HepG2 (cell line): Measurements from ENCODE around the gene LMAN2L. TPM values are rescaled to one million over a fixed set of nuclear protein-coding genes. Genes with fewer than 3 reads are reported as not detected.

Source experiments
- ATAC-seq: fragments of 200-7000 bp; cut with Tn5 transposase; 3 replicates; pipeline ENCODE4 v1.9.1; 2020; ENCODE audit warnings: mild to moderate bottlenecking, moderate library complexity
- BruUV-seq: library from RNA; stranded (reverse); fragments of 400-500 nt; replicated peaks from 2 replicates; lab custom pipeline; 2021; lab: Mats Ljungman, UMichigan
- CTCF ChIA-PET: fragments of 300-600 bp; formaldehyde crosslinking; extraction: SDS; loops from one replicate; lab custom pipeline; 2021; ENCODE audit warnings: low total read pairs, inconsistent platforms, low intra/inter-chr PET ratio; lab: Yijun Ruan, JAX
- POLR2A ChIA-PET: fragments of 350-600 bp; sonication (Branson Sonifier 250); formaldehyde crosslinking; loops from one replicate; lab custom pipeline; 2020; ENCODE audit warnings: antibody characterized with exemption, inconsistent platforms; lab: Yijun Ruan, JAX
- DNase-seq: peaks from one replicate; pipeline ENCODE4 v3.0.0-alpha.2; 2015; ENCODE audit warnings: low spot score
- FAIRE-seq: peaks from 3 replicates; lab custom pipeline; 2011; peaks lifted over from hg19 to GRCh38; lab: Jason Lieb, UNC
- H2AFZ ChIP-seq: one replicate; pipeline ENCODE4 v1.6.1; 2011; ENCODE audit warnings: low read length, inconsistent platforms
- H3K27ac ChIP-seq: fragments of 300-600 bp; 3 replicates; pipeline ENCODE4 v1.8.0; 2011; ENCODE audit warnings: mixed run types, mild to moderate bottlenecking, mixed read lengths, low read length, inconsistent platforms; ENCODE audit not compliant: insufficient read depth; ENCODE audit errors: extremely low read length
- H3K27me3 ChIP-seq, 2 experiments: fragments of 200-600 bp in 1 of 2; 2 replicates in 1 of 2; 3 replicates in 1 of 2; pipeline versions ENCODE4 v1.6.0 to v1.8.0; 2011; ENCODE audit warnings: low read length in 2 of 2, mild to moderate bottlenecking in 2 of 2, moderate library complexity in 2 of 2, inconsistent platforms in 1 of 2; ENCODE audit not compliant: insufficient read depth in 2 of 2, control insufficient read depth in 1 of 2
- H3K36me3 ChIP-seq, 2 experiments: fragments of 200-600 bp in 1 of 2; replicated peaks in 1 of 2; 2 replicates in 1 of 2; 3 replicates in 1 of 2; pipeline versions ENCODE4 v1.5.1 to v1.8.0; 2011; ENCODE audit warnings: low read length in 2 of 2, inconsistent platforms in 1 of 2; ENCODE audit not compliant: insufficient read depth in 2 of 2, control insufficient read depth in 1 of 2
- H3K4me1 ChIP-seq: 2 replicates; pipeline ENCODE4 v1.5.1; 2012; ENCODE audit warnings: low read length, inconsistent platforms; ENCODE audit not compliant: insufficient read depth
- H3K4me2 ChIP-seq: 2 replicates; pipeline ENCODE4 v1.6.0; 2011; ENCODE audit warnings: low read depth, low read length, inconsistent platforms
- H3K4me3 ChIP-seq, 3 experiments: fragments of 200-600 bp in 1 of 3; sonication (generic), shearing (Covaris generic) in 1 of 3; replicated peaks in 1 of 3; 2 replicates each; pipeline ENCODE4 v1.5.1; 2011 to 2016; ENCODE audit warnings: low read length in 3 of 3, inconsistent platforms in 2 of 3, low read depth in 2 of 3, mild to moderate bottlenecking in 2 of 3, control low read depth in 1 of 3, mixed read lengths in 1 of 3; ENCODE audit not compliant: insufficient read depth in 1 of 3
- H3K79me2 ChIP-seq: one replicate; pipeline ENCODE4 v1.6.1; 2011; ENCODE audit warnings: low read length, inconsistent platforms; ENCODE audit not compliant: insufficient read depth
- H3K9ac ChIP-seq: 2 replicates; pipeline ENCODE4 v1.6.0; 2011; ENCODE audit warnings: mild to moderate bottlenecking, low read depth, low read length, inconsistent platforms; ENCODE audit not compliant: insufficient read depth
- H3K9me3 ChIP-seq: 2 replicates; pipeline ENCODE4 v1.5.1; 2012; ENCODE audit warnings: mild to moderate bottlenecking, low read length
- H4K20me1 ChIP-seq: 2 replicates; pipeline ENCODE4 v1.6.0; 2011; ENCODE audit warnings: inconsistent platforms, mild to moderate bottlenecking, low read length, moderate library complexity; ENCODE audit not compliant: insufficient read depth
- FOXM1 ChIP-seq: sonication (generic); formaldehyde crosslinking; IDR thresholded peaks from 2 replicates; pipeline ENCODE4 v1.5.0; 2020; ENCODE audit warnings: missing genetic modification reagents
- ZNF10 ChIP-seq: sonication (generic); formaldehyde crosslinking; IDR thresholded peaks from 2 replicates; pipeline ENCODE4 v1.4.0; 2020; ENCODE audit warnings: mild to moderate bottlenecking, low read depth, missing genetic modification reagents, borderline replicate concordance
- ZNF160 ChIP-seq: sonication (generic); formaldehyde crosslinking; IDR thresholded peaks from 2 replicates; pipeline ENCODE4 v1.8.0; 2022; ENCODE audit warnings: mild to moderate bottlenecking, inconsistent platforms, missing genetic modification reagents
- ZNF335 ChIP-seq: sonication (generic); formaldehyde crosslinking; IDR thresholded peaks from 2 replicates; pipeline ENCODE4 v1.4.0; 2020; ENCODE audit warnings: missing genetic modification reagents
- WGBS: methylation state at CpG from one replicate; pipeline ENCODE4 v1.1.6; 2017; ENCODE audit warnings: low lambda C conversion rate; 5-methylcytosine and 5-hydroxymethylcytosine counted together
- in situ Hi-C: cut with HindIII; loops from 2 replicates; pipeline ENCODE4 v1.10.0; 2017; ENCODE audit warnings: low pct_unique_long_range_greater_than_20kb; ENCODE audit not compliant: extremely low pct_ligation_motif_present
- intact Hi-C: fragments of 100-400 bp; cut with micrococcal nuclease; formaldehyde crosslinking; loops from one replicate; pipeline ENCODE4 v1.10.0; 2022; ENCODE audit not compliant: unreplicated experiment
- polyA plus RNA-seq, 8 experiments: library from polyadenylated mRNA; depleted of rRNA in 3 of 8; stranded (reverse) in 7 of 8; unstranded in 1 of 8; fragments of >200 nt; fragmentation: Illumina TruSeq in 4 of 8; extraction: Trizol in 4 of 8; gene quantifications; 2 replicates each; pipeline versions ENCODE4 v1.2.1 to v1.2.3, GENCODE V29; 2011 to 2016; ENCODE audit warnings: low read depth in 4 of 8, missing spikeins in 1 of 8, mixed read lengths in 1 of 8; ENCODE audit not compliant: insufficient read depth in 1 of 8
- total RNA-seq, 5 experiments: library from RNA; depleted of rRNA; stranded (reverse); fragments of >200 nt; fragmentation: Illumina TruSeq; extraction: Trizol; gene quantifications; 2 replicates each; pipeline ENCODE4 v1.2.3, GENCODE V29; 2016; ENCODE audit warnings: low read depth in 1 of 5
- TF ChIP-seq, protein P1 (sequence below): sonication (generic); formaldehyde crosslinking; IDR thresholded peaks from one replicate; pipeline ENCODE4 v1.5.1; 2020; ENCODE audit warnings: mild to moderate bottlenecking, missing genetic modification reagents; ENCODE audit errors: not compliant biosample characterization

LMAN2L gene
- total and polyA plus RNA-seq, 2 of the 13 experiments (the other 11 are each of a cell fraction or from before 2014, with no cell fraction given), result 39.1 to 57.9 TPM

DNA sequence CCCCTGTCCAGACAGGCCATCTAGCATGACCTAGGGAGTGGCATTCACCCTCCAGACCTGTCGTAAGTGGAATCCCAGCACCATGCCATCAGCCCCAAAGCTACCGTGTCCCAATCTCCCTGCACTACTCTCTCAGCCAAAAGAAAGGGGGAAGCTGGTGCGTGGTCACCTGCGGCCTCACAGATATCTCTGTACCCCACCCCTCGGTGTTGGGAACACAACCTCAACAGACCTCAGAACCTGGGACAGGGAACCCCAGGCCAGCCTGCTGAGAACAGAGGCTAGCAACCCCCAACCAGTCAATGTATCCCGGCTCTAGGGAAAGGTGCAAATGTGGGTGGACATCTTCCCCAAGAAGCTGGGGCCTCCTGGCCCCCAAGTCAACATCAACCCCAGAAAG is 38.2 kb downstream of the LMAN2L start (continued):
- no peak for TF ChIP-seq ZNF160 (CRISPR knock-in tag)
- TF ChIP-seq, protein P1, sequence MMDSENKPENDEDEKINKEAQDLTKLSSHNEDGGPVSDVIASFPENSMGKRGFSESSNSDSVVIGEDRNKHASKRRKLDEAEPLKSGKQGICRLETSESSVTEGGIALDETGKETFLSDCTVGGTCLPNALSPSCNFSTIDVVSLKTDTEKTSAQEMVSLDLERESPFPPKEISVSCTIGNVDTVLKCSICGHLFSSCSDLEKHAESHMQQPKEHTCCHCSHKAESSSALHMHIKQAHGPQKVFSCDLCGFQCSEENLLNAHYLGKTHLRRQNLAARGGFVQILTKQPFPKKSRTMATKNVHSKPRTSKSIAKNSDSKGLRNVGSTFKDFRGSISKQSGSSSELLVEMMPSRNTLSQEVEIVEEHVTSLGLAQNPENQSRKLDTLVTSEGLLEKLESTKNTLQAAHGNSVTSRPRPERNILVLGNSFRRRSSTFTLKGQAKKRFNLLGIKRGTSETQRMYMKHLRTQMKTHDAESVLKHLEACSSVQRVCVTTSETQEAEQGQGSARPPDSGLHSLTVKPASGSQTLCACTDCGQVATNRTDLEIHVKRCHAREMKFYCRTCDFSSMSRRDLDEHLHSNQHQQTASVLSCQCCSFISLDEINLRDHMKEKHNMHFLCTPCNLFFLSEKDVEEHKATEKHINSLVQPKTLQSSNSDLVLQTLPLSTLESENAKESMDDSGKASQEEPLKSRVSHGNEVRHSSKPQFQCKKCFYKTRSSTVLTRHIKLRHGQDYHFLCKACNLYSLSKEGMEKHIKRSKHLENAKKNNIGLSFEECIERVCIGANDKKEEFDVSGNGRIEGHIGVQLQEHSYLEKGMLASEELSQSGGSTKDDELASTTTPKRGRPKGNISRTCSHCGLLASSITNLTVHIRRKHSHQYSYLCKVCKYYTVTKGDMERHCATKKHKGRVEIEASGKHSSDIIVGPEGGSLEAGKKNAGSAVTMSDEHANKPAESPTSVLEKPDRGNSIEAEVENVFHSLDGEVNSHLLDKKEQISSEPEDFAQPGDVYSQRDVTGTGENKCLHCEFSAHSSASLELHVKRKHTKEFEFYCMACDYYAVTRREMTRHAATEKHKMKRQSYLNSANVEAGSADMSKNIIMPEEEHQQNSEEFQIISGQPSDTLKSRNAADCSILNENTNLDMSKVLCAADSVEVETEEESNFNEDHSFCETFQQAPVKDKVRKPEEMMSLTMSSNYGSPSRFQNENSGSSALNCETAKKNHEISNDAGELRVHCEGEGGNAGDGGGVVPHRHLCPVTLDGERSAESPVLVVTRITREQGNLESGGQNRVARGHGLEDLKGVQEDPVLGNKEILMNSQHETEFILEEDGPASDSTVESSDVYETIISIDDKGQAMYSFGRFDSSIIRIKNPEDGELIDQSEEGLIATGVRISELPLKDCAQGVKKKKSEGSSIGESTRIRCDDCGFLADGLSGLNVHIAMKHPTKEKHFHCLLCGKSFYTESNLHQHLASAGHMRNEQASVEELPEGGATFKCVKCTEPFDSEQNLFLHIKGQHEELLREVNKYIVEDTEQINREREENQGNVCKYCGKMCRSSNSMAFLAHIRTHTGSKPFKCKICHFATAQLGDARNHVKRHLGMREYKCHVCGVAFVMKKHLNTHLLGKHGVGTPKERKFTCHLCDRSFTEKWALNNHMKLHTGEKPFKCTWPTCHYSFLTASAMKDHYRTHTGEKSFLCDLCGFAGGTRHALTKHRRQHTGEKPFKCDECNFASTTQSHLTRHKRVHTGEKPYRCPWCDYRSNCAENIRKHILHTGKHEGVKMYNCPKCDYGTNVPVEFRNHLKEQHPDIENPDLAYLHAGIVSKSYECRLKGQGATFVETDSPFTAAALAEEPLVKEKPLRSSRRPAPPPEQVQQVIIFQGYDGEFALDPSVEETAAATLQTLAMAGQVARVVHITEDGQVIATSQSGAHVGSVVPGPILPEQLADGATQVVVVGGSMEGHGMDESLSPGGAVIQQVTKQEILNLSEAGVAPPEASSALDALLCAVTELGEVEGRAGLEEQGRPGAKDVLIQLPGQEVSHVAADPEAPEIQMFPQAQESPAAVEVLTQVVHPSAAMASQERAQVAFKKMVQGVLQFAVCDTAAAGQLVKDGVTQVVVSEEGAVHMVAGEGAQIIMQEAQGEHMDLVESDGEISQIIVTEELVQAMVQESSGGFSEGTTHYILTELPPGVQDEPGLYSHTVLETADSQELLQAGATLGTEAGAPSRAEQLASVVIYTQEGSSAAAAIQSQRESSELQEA (CRISPR knock-in tag), result no peak
- TF ChIP-seq FOXM1 (CRISPR knock-in tag), result no peak

DNA sequence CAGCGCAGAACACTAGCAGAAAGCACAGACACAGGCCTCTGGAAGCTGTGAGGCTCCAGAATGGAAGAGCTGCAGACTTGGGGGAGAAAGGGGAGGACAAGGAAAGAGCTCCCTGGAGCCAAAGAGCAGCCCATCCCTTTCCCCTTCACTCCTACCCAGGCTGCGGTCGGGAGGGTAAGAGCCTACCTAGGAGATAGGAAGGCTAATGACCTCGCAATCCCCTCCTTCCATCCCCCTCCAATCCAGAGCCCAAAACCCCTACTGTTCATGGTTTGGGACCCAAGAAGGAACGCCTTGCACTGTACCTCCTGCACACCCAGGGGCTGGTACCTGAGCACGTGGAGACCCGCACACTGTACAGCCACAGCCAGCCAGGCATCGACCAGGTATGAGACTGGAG is 39.8 kb downstream of the LMAN2L start:
- no peaks in the 10 kb centered on the region for H3K9me3 ChIP-seq
- H4K20me1 ChIP-seq, result no peaks in the 10 kb centered on the region; the same call in 1 of the 2 replicates
- FAIRE-seq (no peak), ATAC-seq (no peak), DNase-seq (no peak)
- ChIA-PET POLR2A (interaction anchor here (0.9 kb wide), 1 partner anchor 16 kb away, joined by 4 read pairs; no protein-coding TSS in a partner anchor), CTCF (no interaction called here)
- H3K79me2 ChIP-seq, result no peaks in the 10 kb centered on the region
- H3K9ac ChIP-seq, result no peak overlapping the region
- no peak overlapping the region for H2AFZ ChIP-seq
- no TSS peak for BruUV-seq
- H3K27ac ChIP-seq, result no peak overlapping the region
- intact Hi-C loops (no loop called here), in situ Hi-C loops (no loop called here)
- peaks cover 0 to 10% of the 10 kb centered on the region in 2 experiments; a peak in 1 of 5 replicates for H3K36me3 ChIP-seq
- H3K27me3 ChIP-seq, result no peaks in the 10 kb centered on the region
- no peaks in the 10 kb centered on the region for H3K4me1 ChIP-seq
- H3K4me3 ChIP-seq, result no peak overlapping the region
- TF ChIP-seq ZNF10 (CRISPR knock-in tag) (no peak), ZNF335 (CRISPR knock-in tag) (no peak)
- WGBS, result 92% methylated on average over 8 of the region's 8 CpGs
- H3K4me2 ChIP-seq, result no peak overlapping the region
